ENCODE data around the gene CARNS1.

Gene CARNS1

GRCh38 chr11:67429722-67430121 lies 14.2 kb downstream of the CARNS1 start:
- no peak for DNase-seq

- DNase-seq: no peak
Observed at GRCh38 chr11:67431346-67432249, 16.1 kb downstream of the CARNS1 start.

GRCh38 chr11:67432655-67433349 lies 17.3 kb downstream of the CARNS1 start:
- no peak for DNase-seq

GRCh38 chr11:67433536-67434394 lies 18.3 kb downstream of the CARNS1 start:
- DNase-seq: no peak

GRCh38 chr11:67434395-67434881 lies 19.0 kb downstream of the CARNS1 start:
- DNase-seq: no peak

GRCh38 chr11:67435031-67435726 lies 19.7 kb downstream of the CARNS1 start:
- DNase-seq: no peak

GRCh38 chr11:67435727-67436458 lies 20.4 kb downstream of the CARNS1 start:
- DNase-seq: no peak

- DNase-seq: no peak
Observed at GRCh38 chr11:67436459-67437081, 21.1 kb downstream of the CARNS1 start.

GRCh38 chr11:67437082-67437808 lies 21.8 kb downstream of the CARNS1 start, which contains the start of gene PTPRCAP:
Gene PTPRCAP, minus strand, starts transcription at chr11:67437682. Its CDS starts 63 bp downstream, at chr11:67437619.
- DNase-seq: no peak

GRCh38 chr11:67437809-67438157 lies 22.3 kb downstream of the CARNS1 start:
- no peak for DNase-seq

GRCh38 chr11:67438158-67438902 lies 22.9 kb downstream of the CARNS1 start:
- no peak for DNase-seq

GRCh38 chr11:67439321-67440228 lies 24.1 kb downstream of the CARNS1 start:
- no peak for DNase-seq

GRCh38 chr11:67440229-67441097 lies 25.0 kb downstream of the CARNS1 start:
- DNase-seq: no peak

- DNase-seq: no peak
Observed at GRCh38 chr11:67441098-67441563, 25.7 kb downstream of the CARNS1 start.

GRCh38 chr11:67441731-67442351 lies 26.4 kb downstream of the CARNS1 start:
- DNase-seq: no peak

- no peak for DNase-seq
Observed at GRCh38 chr11:67442504-67443404, 27.3 kb downstream of the CARNS1 start.
